ENCODE data around the gene ABT1. TPM values are rescaled to one million over a fixed set of nuclear protein-coding genes. Genes with fewer than 3 reads are reported as not detected.

The ABT1 gene
- total and polyA plus RNA-seq, 2 donors (not counting 1 experiment from before 2014, with no cell fraction given), result 8.3 to 13.4 TPM

GRCh38 chr6:26561533-26562466 is 35.0 kb upstream of the ABT1 start:
- no peaks in the 10 kb centered on the region for H3K27me3 ChIP-seq (ENCODE audit: control insufficient read depth, insufficient read depth, low read length)
- no peaks in the 10 kb centered on the region for H3K36me3 ChIP-seq (ENCODE audit: control insufficient read depth, insufficient read depth, low read length)
- H3K79me2 ChIP-seq (ENCODE audit: control insufficient read depth, insufficient read depth, low read length), result no peaks in the 10 kb centered on the region
- H3K4me3 ChIP-seq (replicated peaks in 1 of 4; ENCODE audit: control extremely low read depth in 1 of 4, insufficient read depth in 1 of 4, low read depth in 3 of 4, low read length in 4 of 4), result no peak overlapping the region
- TF ChIP-seq EZH2 (IDR thresholded peaks at IDR 0.05; ENCODE audit: low read length, missing control alignments) (no peak), CTCF (conservative IDR thresholded peaks at IDR 0.05 in 1 of 2, IDR thresholded peaks at IDR 0.05 in 1 of 2; ENCODE audit: low read depth in 1 of 2, low read length in 2 of 2) (no peak)
- no peak for DNase-seq (ENCODE audit: low read depth in 2 of 2)
- H3K4me1 ChIP-seq (ENCODE audit: control insufficient read depth, extremely low read depth, insufficient read depth, low read length), result no peaks in the 10 kb centered on the region
- H3K9me3 ChIP-seq (ENCODE audit: control insufficient read depth, insufficient read depth, low read depth, low read length), result no peaks in the 10 kb centered on the region
- H3K27ac ChIP-seq (ENCODE audit: insufficient read depth, low read length), result no peak overlapping the region
- no peak overlapping the region for H3K9ac ChIP-seq (ENCODE audit: insufficient read depth, low read length)
- H2AFZ ChIP-seq (ENCODE audit: low read length), result no peak overlapping the region
- H3K4me2 ChIP-seq (ENCODE audit: extremely low read depth, insufficient read depth, low read length), result no peak overlapping the region
- H4K20me1 ChIP-seq (ENCODE audit: control insufficient read depth, extremely low read depth, insufficient read depth, low read length), result no peaks in the 10 kb centered on the region

GRCh38 chr6:26563488-26563887 is 33.3 kb upstream of the ABT1 start:
- no peak overlapping the region for H3K27ac ChIP-seq (ENCODE audit: insufficient read depth, low read length)
- H3K9me3 ChIP-seq (ENCODE audit: control insufficient read depth, insufficient read depth, low read depth, low read length), result no peaks in the 10 kb centered on the region
- no peak for DNase-seq (ENCODE audit: low read depth in 2 of 2)
- H3K36me3 ChIP-seq (ENCODE audit: control insufficient read depth, insufficient read depth, low read length), result no peaks in the 10 kb centered on the region
- H3K4me2 ChIP-seq (ENCODE audit: extremely low read depth, insufficient read depth, low read length), result no peak overlapping the region
- no peaks in the 10 kb centered on the region for H3K79me2 ChIP-seq (ENCODE audit: control insufficient read depth, insufficient read depth, low read length)
- H3K4me1 ChIP-seq (ENCODE audit: control insufficient read depth, extremely low read depth, insufficient read depth, low read length), result no peaks in the 10 kb centered on the region
- H3K27me3 ChIP-seq (ENCODE audit: control insufficient read depth, insufficient read depth, low read length), result no peaks in the 10 kb centered on the region
- H3K9ac ChIP-seq (ENCODE audit: insufficient read depth, low read length), result no peak overlapping the region
- no peak overlapping the region for H2AFZ ChIP-seq (ENCODE audit: low read length)
- H4K20me1 ChIP-seq (ENCODE audit: control insufficient read depth, extremely low read depth, insufficient read depth, low read length), result no peaks in the 10 kb centered on the region
- TF ChIP-seq CTCF (conservative IDR thresholded peaks at IDR 0.05 in 1 of 2, IDR thresholded peaks at IDR 0.05 in 1 of 2; ENCODE audit: low read depth in 1 of 2, low read length in 2 of 2) (no peak), EZH2 (IDR thresholded peaks at IDR 0.05; ENCODE audit: low read length, missing control alignments) (no peak)
- no peak overlapping the region for H3K4me3 ChIP-seq (replicated peaks in 1 of 4; ENCODE audit: control extremely low read depth in 1 of 4, insufficient read depth in 1 of 4, low read depth in 3 of 4, low read length in 4 of 4)

GRCh38 chr6:26568601-26569432 is 27.9 kb upstream of the ABT1 start:
- Histone ChIP-seq H3K4me1 (ENCODE audit: control insufficient read depth, extremely low read depth, insufficient read depth, low read length) (no peaks in the 10 kb centered on the region), H3K36me3 (ENCODE audit: control insufficient read depth, insufficient read depth, low read length) (no peaks in the 10 kb centered on the region), H3K9me3 (ENCODE audit: control insufficient read depth, insufficient read depth, low read depth, low read length) (no peaks in the 10 kb centered on the region), H4K20me1 (ENCODE audit: control insufficient read depth, extremely low read depth, insufficient read depth, low read length) (no peaks in the 10 kb centered on the region), H3K27me3 (ENCODE audit: control insufficient read depth, insufficient read depth, low read length) (no peaks in the 10 kb centered on the region), H3K79me2 (ENCODE audit: control insufficient read depth, insufficient read depth, low read length) (no peaks in the 10 kb centered on the region), H2AFZ (ENCODE audit: low read length) (peak overlapping the region; percentile 80), H3K4me2 (ENCODE audit: extremely low read depth, insufficient read depth, low read length) (peak overlapping the region; percentile 83), H3K4me3 (replicated peaks in 1 of 4; ENCODE audit: control extremely low read depth in 1 of 4, insufficient read depth in 1 of 4, low read depth in 3 of 4, low read length in 4 of 4) (peak overlapping the region; percentile 73 to 96 (median 90)), H3K9ac (ENCODE audit: insufficient read depth, low read length) (peak overlapping the region; percentile 40), H3K27ac (ENCODE audit: insufficient read depth, low read length) (peak overlapping the region; percentile 34)
- peak; percentile 75 to 95 for DNase-seq (ENCODE audit: low read depth in 2 of 2)
- TF ChIP-seq EZH2 (IDR thresholded peaks at IDR 0.05; ENCODE audit: low read length, missing control alignments) (no peak), CTCF (conservative IDR thresholded peaks at IDR 0.05 in 1 of 2, IDR thresholded peaks at IDR 0.05 in 1 of 2; ENCODE audit: low read depth in 1 of 2, low read length in 2 of 2) (peak in 1 of 2 donors; percentile 22)

All from fibroblast of lung (primary cell).